C4-2B (cell line): ENCODE measurements around the gene ITPR1.

Source experiments
- H3K27ac ChIP-seq: fragments of 450-650 bp; 2 replicates; pipeline ENCODE4 v1.5.1; 2017
- ZFX ChIP-seq: fragments of 450-650 bp; IDR thresholded peaks from 2 replicates; pipeline ENCODE4 v1.6.1; 2017
- TF ChIP-seq, protein P1 (sequence below): fragments of 450-650 bp; conservative IDR thresholded peaks from 2 replicates; pipeline ENCODE4 v1.5.1; 2017; ENCODE audit warnings: mild to moderate bottlenecking

Gene ITPR1

DNA sequence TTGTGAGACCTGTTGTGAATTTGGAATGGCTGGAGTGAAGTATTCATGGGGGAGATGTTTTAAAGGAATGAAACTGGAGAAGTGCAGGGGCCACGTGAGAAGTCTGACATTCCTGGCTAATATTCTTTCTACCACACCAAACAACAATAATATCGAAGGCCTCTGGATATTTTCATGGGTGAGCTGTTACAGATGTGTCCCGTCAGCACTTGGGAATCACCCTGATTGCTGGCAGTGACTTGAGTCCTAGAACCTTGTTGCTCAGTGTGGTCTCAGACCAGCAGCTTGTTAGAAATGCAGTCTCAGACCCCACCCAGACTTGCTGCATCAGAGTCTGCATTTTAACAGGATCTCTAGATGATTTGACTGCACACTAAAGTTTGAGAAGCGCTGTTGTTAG lies 113.8 kb downstream of the ITPR1 start:
- TF ChIP-seq ZFX, result no peak
- TF ChIP-seq, protein P1, sequence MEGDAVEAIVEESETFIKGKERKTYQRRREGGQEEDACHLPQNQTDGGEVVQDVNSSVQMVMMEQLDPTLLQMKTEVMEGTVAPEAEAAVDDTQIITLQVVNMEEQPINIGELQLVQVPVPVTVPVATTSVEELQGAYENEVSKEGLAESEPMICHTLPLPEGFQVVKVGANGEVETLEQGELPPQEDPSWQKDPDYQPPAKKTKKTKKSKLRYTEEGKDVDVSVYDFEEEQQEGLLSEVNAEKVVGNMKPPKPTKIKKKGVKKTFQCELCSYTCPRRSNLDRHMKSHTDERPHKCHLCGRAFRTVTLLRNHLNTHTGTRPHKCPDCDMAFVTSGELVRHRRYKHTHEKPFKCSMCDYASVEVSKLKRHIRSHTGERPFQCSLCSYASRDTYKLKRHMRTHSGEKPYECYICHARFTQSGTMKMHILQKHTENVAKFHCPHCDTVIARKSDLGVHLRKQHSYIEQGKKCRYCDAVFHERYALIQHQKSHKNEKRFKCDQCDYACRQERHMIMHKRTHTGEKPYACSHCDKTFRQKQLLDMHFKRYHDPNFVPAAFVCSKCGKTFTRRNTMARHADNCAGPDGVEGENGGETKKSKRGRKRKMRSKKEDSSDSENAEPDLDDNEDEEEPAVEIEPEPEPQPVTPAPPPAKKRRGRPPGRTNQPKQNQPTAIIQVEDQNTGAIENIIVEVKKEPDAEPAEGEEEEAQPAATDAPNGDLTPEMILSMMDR, result no peak
- no peak overlapping the region for H3K27ac ChIP-seq

DNA sequence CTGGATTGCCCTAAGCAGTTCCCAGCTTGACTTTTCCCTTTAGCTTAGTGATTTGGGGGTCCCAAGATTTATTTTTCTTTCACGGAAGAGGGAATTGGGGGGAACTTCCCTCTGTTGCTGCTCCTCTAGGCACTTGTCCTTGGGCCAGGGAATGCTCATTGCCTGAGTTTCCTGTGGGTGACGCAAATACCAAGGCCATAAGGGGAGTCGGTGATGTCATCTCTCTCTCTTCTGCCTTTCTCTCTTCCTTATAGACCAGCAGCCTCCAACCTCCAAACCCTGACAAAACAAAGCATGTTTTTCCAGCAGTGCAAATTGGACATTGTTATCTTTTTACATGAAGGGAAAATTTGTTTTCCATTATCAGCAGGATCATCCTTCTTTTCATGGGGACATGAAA lies 120.2 kb downstream of the ITPR1 start:
- no peak overlapping the region for H3K27ac ChIP-seq
- no peak for TF ChIP-seq ZFX
- TF ChIP-seq, protein P1, result no peak

DNA sequence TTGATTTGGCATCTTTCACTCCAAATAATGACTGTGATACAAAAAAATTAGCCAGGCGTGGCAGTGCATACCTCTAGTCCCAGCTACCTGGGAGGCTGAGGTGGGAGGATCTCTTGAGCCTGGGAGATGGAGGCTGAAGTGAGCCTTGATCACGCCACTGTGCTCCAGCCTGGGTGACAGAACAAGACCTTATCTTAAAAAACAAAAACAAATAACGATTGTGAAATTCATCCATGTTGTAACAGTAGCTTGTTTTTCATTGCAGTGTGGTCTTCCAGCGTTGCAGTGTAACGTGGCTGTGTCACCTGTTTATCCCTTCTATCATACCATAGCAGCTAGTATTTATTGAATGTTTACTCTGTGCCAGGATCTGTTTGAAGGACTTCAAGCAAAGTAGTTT lies 120.9 kb downstream of the ITPR1 start:
- H3K27ac ChIP-seq, result no peak overlapping the region
- TF ChIP-seq, protein P1, result no peak
- no peak for TF ChIP-seq ZFX

DNA sequence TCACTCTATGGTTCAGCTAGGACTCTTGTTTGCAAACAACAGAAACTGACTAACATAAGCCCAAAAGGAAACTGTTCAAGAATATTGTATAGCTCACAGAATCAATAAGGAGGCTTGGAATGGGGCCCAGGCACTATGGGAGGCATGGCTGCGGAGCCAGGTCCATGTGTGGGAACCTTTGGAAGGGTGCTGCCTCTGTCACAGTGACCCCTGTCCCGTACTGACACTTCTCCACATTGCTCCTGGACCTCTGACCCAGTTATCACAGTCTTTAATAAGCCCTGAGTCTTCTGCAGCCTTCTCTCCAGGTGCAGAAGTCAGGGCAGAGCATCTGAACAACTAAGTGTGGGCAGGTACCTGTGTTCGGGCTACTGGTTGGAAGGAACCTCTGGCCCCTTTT lies 121.8 kb downstream of the ITPR1 start:
- no peak for TF ChIP-seq ZFX
- TF ChIP-seq, protein P1, result no peak
- H3K27ac ChIP-seq, result no peak overlapping the region

DNA sequence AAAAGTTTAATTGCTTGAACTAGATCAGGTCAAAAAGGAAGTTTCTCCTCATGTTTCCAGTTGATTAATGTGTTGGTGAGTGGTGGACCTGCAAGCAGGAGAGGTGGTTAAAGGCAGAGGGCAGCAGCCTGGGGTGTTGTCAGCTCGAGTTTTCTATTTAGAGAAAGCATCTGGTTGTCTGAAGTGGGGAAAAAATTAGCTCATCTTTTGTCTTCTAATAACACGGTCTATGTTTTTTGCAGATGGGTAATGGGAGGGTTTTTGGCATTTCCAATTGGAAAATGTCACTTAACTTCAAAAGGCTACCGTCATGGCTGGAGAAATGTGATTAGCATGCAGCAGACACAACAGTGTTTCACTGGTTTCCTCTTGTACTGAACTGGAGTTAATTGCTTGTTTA lies 122.6 kb downstream of the ITPR1 start:
- no peak overlapping the region for H3K27ac ChIP-seq
- TF ChIP-seq, protein P1, result no peak
- TF ChIP-seq ZFX, result no peak

DNA sequence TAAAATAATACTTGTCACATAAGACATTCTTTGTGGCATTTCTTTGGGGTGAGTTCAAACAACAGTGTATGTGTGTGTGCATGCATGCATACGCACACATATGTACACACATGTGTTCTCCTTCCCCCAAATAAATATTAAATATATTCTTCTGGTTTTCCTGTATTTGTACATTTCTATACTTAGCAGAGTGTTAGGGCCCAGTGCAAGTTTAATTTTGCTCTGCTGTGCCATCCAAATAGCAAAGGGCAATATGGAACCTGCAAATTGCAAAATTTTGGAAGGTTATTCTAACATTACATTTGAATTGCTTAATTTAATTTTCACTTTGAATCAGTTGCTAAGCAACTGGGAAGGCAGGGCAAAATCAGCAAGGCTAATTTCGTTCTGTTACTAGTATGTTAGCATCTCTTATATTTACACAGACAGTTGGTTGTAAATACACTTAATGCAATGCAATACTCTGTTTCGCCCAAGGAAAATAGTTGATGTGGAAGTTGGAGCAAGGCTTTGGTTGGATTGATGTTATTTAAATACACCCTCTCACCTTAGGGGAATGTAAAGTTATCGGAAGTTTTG lies 130.4 kb downstream of the ITPR1 start:
- TF ChIP-seq, protein P1, result no peak
- no peak for TF ChIP-seq ZFX

DNA sequence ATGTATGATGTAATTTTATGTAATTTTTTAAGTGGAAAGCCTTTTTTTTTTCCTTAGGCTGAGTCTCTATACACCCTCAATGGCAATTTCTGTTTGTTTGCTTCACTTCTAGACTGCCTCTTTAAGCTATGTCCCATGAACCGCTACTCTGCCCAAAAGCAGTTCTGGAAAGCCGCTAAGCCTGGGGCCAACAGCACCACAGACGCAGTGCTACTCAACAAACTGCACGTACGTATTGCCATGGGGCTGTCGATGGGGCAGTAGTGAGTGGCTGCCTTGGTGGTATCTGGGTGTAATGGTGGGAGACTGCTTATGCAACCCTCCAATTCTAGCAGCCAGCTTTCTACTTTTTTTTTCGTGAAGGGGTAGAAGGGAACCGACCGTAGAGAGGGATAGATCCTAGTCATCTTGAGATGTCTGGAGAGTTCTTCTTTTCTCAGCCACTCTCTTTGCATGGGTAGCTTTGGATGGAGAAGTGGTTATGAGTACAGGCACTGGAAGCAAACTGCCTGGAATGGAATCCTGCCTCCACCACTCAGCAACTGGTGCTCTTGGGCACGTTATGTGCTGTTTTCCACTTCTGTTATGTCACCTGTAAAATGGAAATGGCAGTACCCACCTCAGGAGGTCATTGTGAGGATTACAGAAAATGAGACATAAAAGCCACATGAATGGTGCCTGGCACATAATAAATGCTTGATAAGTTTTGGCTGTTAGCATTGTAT lies 134.7 kb downstream of the ITPR1 start:
- no peak overlapping the region for H3K27ac ChIP-seq
- TF ChIP-seq, protein P1, result no peak
- no peak for TF ChIP-seq ZFX

More for the DNA sequence above, 130.4 kb downstream of the ITPR1 start:
- H3K27ac ChIP-seq, result no peak overlapping the region
